Measurements from ENCODE around the gene DENND6A. TPM values are rescaled to one million over a fixed set of nuclear protein-coding genes. Genes with fewer than 3 reads are reported as not detected.

Gene DENND6A
- total RNA-seq, 2 experiments from 2014 or later = 67.2 to 74.4 TPM

DNA sequence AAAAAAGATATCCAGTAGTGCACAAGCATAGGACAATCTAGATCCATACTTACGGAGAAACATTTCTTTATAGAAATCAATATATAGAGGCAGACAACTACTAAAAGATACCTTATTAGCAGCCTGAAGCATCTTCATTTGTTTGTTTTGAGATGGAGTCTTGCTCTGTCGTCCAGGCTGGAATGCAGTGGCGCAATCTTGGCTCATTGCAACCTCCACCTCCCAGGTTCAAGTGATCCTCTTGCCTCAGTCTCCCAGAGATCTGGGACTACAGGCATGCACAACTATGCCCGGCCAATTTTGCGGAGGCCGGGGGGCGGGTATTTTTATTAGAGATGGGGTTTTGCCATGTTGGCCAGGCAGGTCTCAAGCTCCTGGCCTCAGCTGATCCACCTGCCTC, 45.0 kb upstream of the DENND6A start:
- intact Hi-C loops (cut with DNase I, micrococcal nuclease) = no loop called here
- H3K4me1 Mint-ChIP-seq (ENCODE audit: low read depth) = no peaks in the 10 kb centered on the region
- ChIA-PET POLR2A (no interaction called here), CTCF (no interaction called here)
- no peak overlapping the region for H3K27ac Mint-ChIP-seq
- DNase-seq = no peak
- no peaks in the 10 kb centered on the region for H3K9me3 ChIP-seq (ENCODE audit: control insufficient read depth in 1 of 2, insufficient read depth in 1 of 2, low read length in 2 of 2)
- no peak for ATAC-seq (ENCODE audit: poor library complexity)
- H3K27me3 ChIP-seq (ENCODE audit: control insufficient read depth in 1 of 2, insufficient read depth in 2 of 2, low read length in 2 of 2) = no peaks in the 10 kb centered on the region
- H3K27me3 Mint-ChIP-seq = no peaks in the 10 kb centered on the region
- TF ChIP-seq, protein P1, sequence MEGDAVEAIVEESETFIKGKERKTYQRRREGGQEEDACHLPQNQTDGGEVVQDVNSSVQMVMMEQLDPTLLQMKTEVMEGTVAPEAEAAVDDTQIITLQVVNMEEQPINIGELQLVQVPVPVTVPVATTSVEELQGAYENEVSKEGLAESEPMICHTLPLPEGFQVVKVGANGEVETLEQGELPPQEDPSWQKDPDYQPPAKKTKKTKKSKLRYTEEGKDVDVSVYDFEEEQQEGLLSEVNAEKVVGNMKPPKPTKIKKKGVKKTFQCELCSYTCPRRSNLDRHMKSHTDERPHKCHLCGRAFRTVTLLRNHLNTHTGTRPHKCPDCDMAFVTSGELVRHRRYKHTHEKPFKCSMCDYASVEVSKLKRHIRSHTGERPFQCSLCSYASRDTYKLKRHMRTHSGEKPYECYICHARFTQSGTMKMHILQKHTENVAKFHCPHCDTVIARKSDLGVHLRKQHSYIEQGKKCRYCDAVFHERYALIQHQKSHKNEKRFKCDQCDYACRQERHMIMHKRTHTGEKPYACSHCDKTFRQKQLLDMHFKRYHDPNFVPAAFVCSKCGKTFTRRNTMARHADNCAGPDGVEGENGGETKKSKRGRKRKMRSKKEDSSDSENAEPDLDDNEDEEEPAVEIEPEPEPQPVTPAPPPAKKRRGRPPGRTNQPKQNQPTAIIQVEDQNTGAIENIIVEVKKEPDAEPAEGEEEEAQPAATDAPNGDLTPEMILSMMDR (IDR thresholded peaks at IDR 0.05) = no peak
- H3K36me3 Mint-ChIP-seq (ENCODE audit: low read depth) = no peaks in the 10 kb centered on the region
- no peaks in the 10 kb centered on the region for H3K36me3 ChIP-seq (ENCODE audit: insufficient read depth, low read length)
- no peak overlapping the region for H3K27ac ChIP-seq (ENCODE audit: low read depth in 1 of 2, low read length in 2 of 2)
- H3K9me3 Mint-ChIP-seq = no peaks in the 10 kb centered on the region
- H3K4me3 ChIP-seq (ENCODE audit: low read length) = no peak overlapping the region
- no peak overlapping the region for H3K4me3 Mint-ChIP-seq
- H3K4me1 ChIP-seq (ENCODE audit: insufficient read depth, low read length) = no peaks in the 10 kb centered on the region

DNA sequence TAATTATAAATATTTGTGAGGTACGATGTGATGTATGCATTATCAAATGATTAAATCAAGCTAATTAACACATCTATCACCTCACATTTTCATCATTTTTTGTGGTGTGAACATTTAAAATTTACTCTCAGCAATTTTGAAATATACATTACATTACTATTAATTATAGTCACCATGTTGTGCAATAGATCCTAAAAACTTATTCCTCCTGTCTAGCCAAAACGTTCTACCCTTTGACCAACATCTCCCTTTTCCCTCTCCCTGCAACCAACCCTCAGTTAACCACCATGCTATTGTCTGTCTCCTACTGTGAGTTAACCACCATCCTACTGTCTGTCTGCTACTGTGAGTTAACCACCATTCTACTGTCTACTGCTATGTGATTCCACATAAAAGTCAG, 42.5 kb upstream of the DENND6A start:
- Histone ChIP-seq H3K27ac (ENCODE audit: low read depth in 1 of 2, low read length in 2 of 2) (no peak overlapping the region), H3K4me3 (ENCODE audit: low read length) (no peak overlapping the region), H3K27me3 (ENCODE audit: control insufficient read depth in 1 of 2, insufficient read depth in 2 of 2, low read length in 2 of 2) (no peaks in the 10 kb centered on the region), H3K36me3 (ENCODE audit: insufficient read depth, low read length) (no peaks in the 10 kb centered on the region), H3K4me1 (ENCODE audit: insufficient read depth, low read length) (no peaks in the 10 kb centered on the region), H3K9me3 (ENCODE audit: control insufficient read depth in 1 of 2, insufficient read depth in 1 of 2, low read length in 2 of 2) (no peaks in the 10 kb centered on the region)
- no peaks in the 10 kb centered on the region for H3K9me3 Mint-ChIP-seq
- no peak overlapping the region for H3K27ac Mint-ChIP-seq
- ChIA-PET POLR2A (no interaction called here), CTCF (no interaction called here)
- H3K36me3 Mint-ChIP-seq (ENCODE audit: low read depth) = no peaks in the 10 kb centered on the region
- H3K27me3 Mint-ChIP-seq = no peaks in the 10 kb centered on the region
- ATAC-seq (ENCODE audit: poor library complexity) (no peak), DNase-seq (no peak)
- H3K4me3 Mint-ChIP-seq = no peak overlapping the region
- intact Hi-C loops (cut with DNase I, micrococcal nuclease) = no loop called here
- TF ChIP-seq, protein P1 (IDR thresholded peaks at IDR 0.05) = no peak
- no peaks in the 10 kb centered on the region for H3K4me1 Mint-ChIP-seq (ENCODE audit: low read depth)

DNA sequence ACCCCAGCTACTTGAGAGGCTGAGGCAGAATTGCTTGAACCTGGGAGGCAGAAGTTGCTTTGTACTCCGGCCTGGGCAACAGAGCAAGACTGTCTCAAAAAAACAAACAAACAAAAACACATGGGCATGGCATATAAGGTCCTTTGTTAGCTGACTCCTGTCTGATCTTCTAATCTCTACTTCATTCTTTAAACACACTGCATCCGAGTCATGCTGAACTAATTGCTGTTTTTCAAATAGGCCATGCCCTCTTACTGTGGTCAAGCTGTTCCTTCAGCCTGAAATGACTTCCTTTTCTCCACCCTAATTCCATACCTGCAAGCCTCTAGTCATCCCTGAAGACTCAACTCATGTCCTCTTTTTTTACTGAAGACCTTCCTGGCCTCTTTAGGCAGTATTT, 40.9 kb upstream of the DENND6A start:
- TF ChIP-seq, protein P1 (IDR thresholded peaks at IDR 0.05) = no peak
- DNase-seq = no peak
- no peaks in the 10 kb centered on the region for H3K27me3 Mint-ChIP-seq
- ChIA-PET POLR2A (interaction anchor here (1.1 kb wide), 1 partner anchor 28 kb away, joined by 4 read pairs; no protein-coding TSS in a partner anchor), CTCF (no interaction called here)
- Histone ChIP-seq H3K36me3 (ENCODE audit: insufficient read depth, low read length) (no peaks in the 10 kb centered on the region), H3K4me1 (ENCODE audit: insufficient read depth, low read length) (no peaks in the 10 kb centered on the region), H3K4me3 (ENCODE audit: low read length) (no peak overlapping the region), H3K9me3 (ENCODE audit: control insufficient read depth in 1 of 2, insufficient read depth in 1 of 2, low read length in 2 of 2) (no peaks in the 10 kb centered on the region), H3K27me3 (ENCODE audit: control insufficient read depth in 1 of 2, insufficient read depth in 2 of 2, low read length in 2 of 2) (no peaks in the 10 kb centered on the region), H3K27ac (ENCODE audit: low read depth in 1 of 2, low read length in 2 of 2) (no peak overlapping the region)
- no peak overlapping the region for H3K27ac Mint-ChIP-seq
- no peak for ATAC-seq (ENCODE audit: poor library complexity)
- H3K9me3 Mint-ChIP-seq = no peaks in the 10 kb centered on the region
- no peaks in the 10 kb centered on the region for H3K36me3 Mint-ChIP-seq (ENCODE audit: low read depth)
- no peaks in the 10 kb centered on the region for H3K4me1 Mint-ChIP-seq (ENCODE audit: low read depth)
- intact Hi-C loops (cut with DNase I, micrococcal nuclease) = no loop called here
- no peak overlapping the region for H3K4me3 Mint-ChIP-seq

All from CD4-positive, alpha-beta T cell (primary cell).